Sigmoid colon (tissue), 7 donors: ENCODE data around the gene CFAP97. TPM values are rescaled to one million over a fixed set of nuclear protein-coding genes. Genes with fewer than 3 reads are reported as not detected.

Experiments used
- DNase-seq: peaks from one replicate; pipeline ENCODE4 v3.0.0-alpha.2; 2019
- H3K27ac ChIP-seq, 4 donors: fragments of 200-600 bp; sonication (generic); one replicate each; pipeline ENCODE4 v1.5.1; 2016 to 2019; ENCODE audit warnings: mild to moderate bottlenecking in 1 of 4
- H3K27me3 ChIP-seq, 3 donors: fragments of 200-600 bp; sonication (generic); one replicate each; pipeline ENCODE4 v1.5.1; 2019; ENCODE audit warnings: mild to moderate bottlenecking in 1 of 3
- H3K36me3 ChIP-seq, 4 donors: fragments of 200-600 bp; sonication (generic); one replicate each; pipeline ENCODE4 v1.5.1; 2016 to 2019
- H3K4me1 ChIP-seq, 4 donors: fragments of 200-600 bp; sonication (generic); one replicate each; pipeline ENCODE4 v1.5.1; 2017 to 2019
- H3K4me3 ChIP-seq, 4 donors: fragments of 200-600 bp; sonication (generic); one replicate each; pipeline ENCODE4 v1.5.1; 2017 to 2019; ENCODE audit warnings: mild to moderate bottlenecking in 2 of 4, moderate library complexity in 1 of 4
- H3K9me3 ChIP-seq, 4 donors: fragments of 200-600 bp in 3 of 4; sonication (generic) in 3 of 4; one replicate each; pipeline versions ENCODE4 v1.5.1 to v1.6.1; 2013 to 2019
- CTCF ChIP-seq, 4 experiments: fragments of 450-650 bp in 3 of 4; fragments of 200-600 bp in 1 of 4; IDR thresholded peaks; one replicate each; pipeline ENCODE4 v1.5.1; 2016 to 2019; ENCODE audit warnings: antibody characterized with exemption in 4 of 4, mild to moderate bottlenecking in 3 of 4, moderate library complexity in 2 of 4
- EP300 ChIP-seq, 4 donors: sonication (generic); formaldehyde crosslinking; IDR thresholded peaks; one replicate each; pipeline ENCODE4 v1.6.1; 2017; ENCODE audit warnings: antibody characterized with exemption in 4 of 4
- POLR2A ChIP-seq, 2 donors: fragments of 450-650 bp; IDR thresholded peaks; one replicate each; pipeline ENCODE4 v1.6.1; 2016; ENCODE audit warnings: antibody characterized with exemption in 2 of 2, mild to moderate bottlenecking in 2 of 2, moderate library complexity in 2 of 2
- POLR2AphosphoS5 ChIP-seq, 4 donors: sonication (generic); formaldehyde crosslinking; IDR thresholded peaks; one replicate each; pipeline ENCODE4 v1.6.1; 2017; ENCODE audit warnings: antibody characterized with exemption in 4 of 4
- WGBS, 2 donors: extraction: QIAGEN DNeasy Blood & Tissue Kit; methylation state at CpG; one replicate each; pipeline ENCODE4 v1.1.7; 2013; 5-methylcytosine and 5-hydroxymethylcytosine counted together
- intact Hi-C: fragments of 100-400 bp; cut with DNase I; formaldehyde crosslinking; loops from one replicate; pipeline ENCODE4 v1.15.1; 2023
- polyA plus RNA-seq, 3 donors: library from polyadenylated mRNA; stranded (reverse); fragments of 200-250 nt; gene quantifications; one replicate each; pipeline ENCODE4 v1.2.3, GENCODE V29; 2013
- total RNA-seq, 4 donors: library from RNA; depleted of rRNA; stranded (reverse); fragments of >200 nt; gene quantifications; one replicate each; pipeline ENCODE4 v1.1.0, GENCODE V29; 2016
- donor health status: healthy with polysubstance abuse.
- donor health status: Bipolar disorder and iron deficiency.
- donor health status: healthy.

The CFAP97 gene
- total and polyA plus RNA-seq, 7 donors, result 4.4 to 46.4 (median 33.8) TPM

- Histone ChIP-seq H3K4me3 (peak within 1 kb of the TSS; percentile 60 to 81 (median 78)), H3K27ac (peak within 1 kb of the TSS; percentile 88 to 98 (median 94)), H3K36me3 (peaks cover 0 to 24% (median 4%) of the 10 kb centered on the region in 4 donors), H3K9me3 (no peaks in the 10 kb centered on the region), H3K4me1 (peaks cover 0 to 41% (median 34%) of the 10 kb centered on the region in 4 donors), H3K27me3 (no peaks in the 10 kb centered on the region)
- WGBS, 2 donors, result 0 to 1% methylated on average over 87 of the region's 87 CpGs
- intact Hi-C loops, result loop anchor here (10.0 kb wide), 3 partner anchors 202 to 1638 kb away; partner anchors contain the start of genes ANKRD37, ING2 and LRP2BP
- TF ChIP-seq EP300 (IDR thresholded peaks at IDR 0.05), result peak in 1 of 4 donors; percentile 7
- TF ChIP-seq POLR2A (IDR thresholded peaks at IDR 0.05), result peak; percentile 62
- TF ChIP-seq CTCF (IDR thresholded peaks at IDR 0.05), result peak in 3 of 4 experiments; percentile 15 to 57 (median 50)
- peak; percentile 90 to 97 (median 96) for TF ChIP-seq POLR2AphosphoS5 (IDR thresholded peaks at IDR 0.05)
- DNase-seq, result peak; percentile 94
Observed at GRCh38 chr4:185142912-185143600, 60.7 kb downstream of the CFAP97 start, which contains the start of gene SLC25A4. TSS of gene SLC25A4 (plus strand) at chr4:185143266. CDS start at chr4:185143373, 107 bp downstream.

DNA sequence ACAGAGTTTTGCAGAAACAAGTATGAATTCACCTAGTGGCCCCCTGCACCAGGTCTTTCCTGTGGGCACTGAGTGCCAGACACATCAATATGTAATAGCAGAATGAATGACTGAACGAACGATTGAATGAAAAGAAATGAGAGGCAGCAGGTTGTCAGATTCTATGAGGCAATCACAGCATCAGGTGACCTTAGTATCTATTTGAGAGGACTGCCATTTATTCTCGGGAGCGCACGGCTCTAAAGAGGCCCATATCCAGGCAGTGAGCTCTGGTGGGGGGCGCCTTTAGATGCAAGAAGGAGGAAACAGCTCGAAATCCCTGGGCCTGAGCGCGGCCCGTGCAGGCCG, 61.3 kb downstream of the CFAP97 start:
- DNase-seq, result no peak
- Histone ChIP-seq H3K27ac (peak overlapping the region; percentile 88 to 98 (median 94)), H3K4me3 (peak overlapping the region; percentile 60 to 81 (median 78)), H3K27me3 (no peaks in the 10 kb centered on the region), H3K36me3 (peaks cover 0 to 19% (median 4%) of the 10 kb centered on the region in 4 donors), H3K9me3 (no peaks in the 10 kb centered on the region), H3K4me1 (peaks cover 0 to 41% (median 34%) of the 10 kb centered on the region in 4 donors)
- intact Hi-C loops, result loop anchor here (10.0 kb wide), 3 partner anchors 202 to 1638 kb away; partner anchors contain the start of genes ANKRD37, ING2 and LRP2BP
- 3 to 8% methylated on average over 11 of the region's 11 CpGs for WGBS, 2 donors
- TF ChIP-seq EP300 (IDR thresholded peaks at IDR 0.05) (no peak), POLR2A (IDR thresholded peaks at IDR 0.05) (no peak), CTCF (IDR thresholded peaks at IDR 0.05) (no peak), POLR2AphosphoS5 (IDR thresholded peaks at IDR 0.05) (no peak)

- Histone ChIP-seq H3K4me1 (peaks cover 0 to 39% (median 34%) of the 10 kb centered on the region in 4 donors), H3K27me3 (no peaks in the 10 kb centered on the region), H3K9me3 (no peaks in the 10 kb centered on the region), H3K36me3 (peaks cover 0 to 13% (median 3%) of the 10 kb centered on the region in 4 donors), H3K4me3 (no peak overlapping the region), H3K27ac (peak overlapping the region; percentile 88 to 98 (median 94))
- intact Hi-C loops, result loop anchor here (10.0 kb wide), 3 partner anchors 203 to 1637 kb away; partner anchors contain the start of genes ANKRD37, ING2 and LRP2BP
- WGBS, 2 donors, result 85 to 93% methylated on average over 6 of the region's 6 CpGs
- no peak for DNase-seq
- no peak for TF ChIP-seq CTCF (IDR thresholded peaks at IDR 0.05)
- TF ChIP-seq POLR2AphosphoS5 (IDR thresholded peaks at IDR 0.05), result no peak
- TF ChIP-seq EP300 (IDR thresholded peaks at IDR 0.05), result no peak
Observed at GRCh38 chr4:185141777-185142176, 62.0 kb downstream of the CFAP97 start.

- no peaks in the 10 kb centered on the region for H3K9me3 ChIP-seq
- 80% methylated on average over 6 of the region's 6 CpGs for whole genome bisulfite sequencing, 2 donors
- TF ChIP-seq POLR2AphosphoS5 (IDR thresholded peaks at IDR 0.05) (no peak), CTCF (IDR thresholded peaks at IDR 0.05) (no peak)
- H3K27me3 ChIP-seq, result no peaks in the 10 kb centered on the region
- H3K4me1 ChIP-seq, result peaks cover 0 to 19% (median 16%) of the 10 kb centered on the region in 4 donors
- no peak for DNase-seq
- no peaks in the 10 kb centered on the region for H3K36me3 ChIP-seq
- H3K4me3 ChIP-seq, result no peak overlapping the region
- H3K27ac ChIP-seq, result no peak overlapping the region
- intact Hi-C loops, result loop anchor here (10.0 kb wide), 4 partner anchors 205 to 1635 kb away; partner anchors contain the start of genes ANKRD37, ING2 and LRP2BP
Observed at GRCh38 chr4:185139736-185140135, 64.1 kb downstream of the CFAP97 start.
